LNCaP clone FGC (cell line): Measurements from ENCODE around the gene CENPI.

ENCODE experiments used
- DNase-seq: peaks from one replicate; pipeline ENCODE4 v3.0.0-alpha.2; 2011; ENCODE audit warnings: low read depth
- H3K4me3 ChIP-seq: 2 replicates; pipeline ENCODE4 v1.5.1; 2011; ENCODE audit warnings: mild to moderate bottlenecking, low read depth, low read length, control low read depth
- TF ChIP-seq, protein P1 (sequence below): IDR thresholded peaks from 2 replicates; pipeline ENCODE4 v1.5.1; 2012; ENCODE audit warnings: mild to moderate bottlenecking; ENCODE audit not compliant: control insufficient read depth, insufficient read depth; ENCODE audit errors: extremely low read depth

The CENPI gene

DNA sequence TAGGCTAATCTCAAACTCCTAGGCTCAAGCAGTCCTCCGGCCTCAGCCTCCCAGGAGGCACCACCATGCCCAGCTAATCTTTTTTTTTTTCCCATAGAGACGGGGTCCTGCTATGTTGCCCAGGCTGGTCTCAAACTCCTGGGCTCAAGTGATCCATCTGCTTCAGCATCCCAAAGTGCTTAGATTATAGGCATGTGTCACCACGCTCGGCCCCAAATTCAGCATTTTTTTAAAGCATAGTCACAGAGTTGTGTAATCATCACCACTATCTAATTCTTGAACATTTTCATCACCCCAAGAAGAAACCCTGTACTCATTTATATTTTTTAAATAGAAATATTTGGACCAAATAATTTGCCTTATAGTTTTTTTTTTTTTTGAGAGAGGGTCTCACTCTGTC is 10.3 kb downstream of the CENPI start:
- no peak for DNase-seq
- H3K4me3 ChIP-seq: no peak overlapping the region
- TF ChIP-seq, protein P1, sequence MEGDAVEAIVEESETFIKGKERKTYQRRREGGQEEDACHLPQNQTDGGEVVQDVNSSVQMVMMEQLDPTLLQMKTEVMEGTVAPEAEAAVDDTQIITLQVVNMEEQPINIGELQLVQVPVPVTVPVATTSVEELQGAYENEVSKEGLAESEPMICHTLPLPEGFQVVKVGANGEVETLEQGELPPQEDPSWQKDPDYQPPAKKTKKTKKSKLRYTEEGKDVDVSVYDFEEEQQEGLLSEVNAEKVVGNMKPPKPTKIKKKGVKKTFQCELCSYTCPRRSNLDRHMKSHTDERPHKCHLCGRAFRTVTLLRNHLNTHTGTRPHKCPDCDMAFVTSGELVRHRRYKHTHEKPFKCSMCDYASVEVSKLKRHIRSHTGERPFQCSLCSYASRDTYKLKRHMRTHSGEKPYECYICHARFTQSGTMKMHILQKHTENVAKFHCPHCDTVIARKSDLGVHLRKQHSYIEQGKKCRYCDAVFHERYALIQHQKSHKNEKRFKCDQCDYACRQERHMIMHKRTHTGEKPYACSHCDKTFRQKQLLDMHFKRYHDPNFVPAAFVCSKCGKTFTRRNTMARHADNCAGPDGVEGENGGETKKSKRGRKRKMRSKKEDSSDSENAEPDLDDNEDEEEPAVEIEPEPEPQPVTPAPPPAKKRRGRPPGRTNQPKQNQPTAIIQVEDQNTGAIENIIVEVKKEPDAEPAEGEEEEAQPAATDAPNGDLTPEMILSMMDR: no peak

GRCh38 chrX:101117701-101118100 is 19.7 kb downstream of the CENPI start:
- TF ChIP-seq, protein P1: no peak

GRCh38 chrX:101136235-101136634 is 38.2 kb downstream of the CENPI start:
- H3K4me3 ChIP-seq: no peak overlapping the region
- DNase-seq: no peak
- TF ChIP-seq, protein P1: no peak

More at GRCh38 chrX:101117701-101118100, 19.7 kb downstream of the CENPI start:
- no peak overlapping the region for H3K4me3 ChIP-seq
- no peak for DNase-seq
